ENCODE data around the gene ENPP1.

Gene ENPP1

DNA sequence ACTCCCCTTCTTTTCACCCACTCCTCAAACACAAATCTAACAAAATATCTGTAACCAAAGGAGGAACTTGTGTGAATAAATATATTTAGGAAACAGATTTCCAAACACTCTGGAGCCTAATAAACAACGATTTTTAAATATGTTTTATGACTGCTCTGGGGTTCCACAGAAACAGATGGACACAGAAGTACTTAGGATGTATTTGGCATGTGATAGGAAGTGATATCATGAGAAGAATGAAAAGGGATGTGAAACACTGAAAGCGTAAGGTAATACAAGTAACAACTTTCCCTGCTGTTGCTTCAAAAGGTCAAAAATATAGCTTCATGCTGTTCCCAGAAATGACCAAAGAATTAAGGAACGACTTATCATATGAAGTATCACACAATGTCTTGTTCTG is 26.1 kb upstream of the ENPP1 start:
- no peak for DNase-seq
- intact Hi-C loops (cut with DNase I): no loop called here

DNA sequence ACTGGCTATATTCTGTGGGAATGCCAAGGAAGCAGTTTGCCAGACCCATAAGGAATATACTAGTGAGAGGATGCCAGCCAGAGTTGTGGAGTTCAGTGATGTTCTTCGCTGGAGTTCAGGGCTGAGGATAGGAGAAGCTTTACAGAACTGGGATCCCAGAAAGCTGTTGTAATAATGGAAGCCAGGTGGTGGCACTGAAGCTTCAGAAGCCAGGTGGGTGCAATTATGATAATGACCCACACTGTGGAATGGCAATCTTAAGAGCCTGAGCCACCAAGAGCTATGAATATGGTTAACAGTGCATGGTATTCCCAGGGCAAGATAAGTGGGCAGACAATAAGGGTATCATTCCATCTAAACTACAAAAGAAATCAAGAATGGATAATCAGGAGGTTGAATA is 25.1 kb upstream of the ENPP1 start:
- intact Hi-C loops (cut with DNase I): no loop called here

DNA sequence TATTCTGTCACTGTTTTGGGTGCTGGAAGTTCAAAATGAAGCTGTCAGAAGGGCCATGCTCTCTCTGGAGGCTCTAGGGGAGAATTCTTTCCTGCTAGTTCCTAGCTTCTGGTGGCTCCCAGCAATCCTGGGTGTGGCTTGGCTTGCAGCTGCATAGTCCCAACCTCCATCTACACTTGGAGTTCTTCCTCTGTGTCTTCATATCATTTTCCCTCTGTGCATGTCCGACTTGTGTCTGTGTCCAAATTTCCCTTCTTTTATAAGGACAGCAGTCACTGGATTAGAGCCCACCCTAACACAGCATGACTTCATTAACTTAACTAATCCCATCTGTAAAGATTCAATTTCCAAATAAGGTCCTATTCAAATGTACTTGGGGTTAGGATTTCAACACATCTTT is 23.3 kb upstream of the ENPP1 start:
- no peak for DNase-seq
- intact Hi-C loops (cut with DNase I): no loop called here

More for the DNA sequence above, 25.1 kb upstream of the ENPP1 start:
- DNase-seq: no peak

DNA sequence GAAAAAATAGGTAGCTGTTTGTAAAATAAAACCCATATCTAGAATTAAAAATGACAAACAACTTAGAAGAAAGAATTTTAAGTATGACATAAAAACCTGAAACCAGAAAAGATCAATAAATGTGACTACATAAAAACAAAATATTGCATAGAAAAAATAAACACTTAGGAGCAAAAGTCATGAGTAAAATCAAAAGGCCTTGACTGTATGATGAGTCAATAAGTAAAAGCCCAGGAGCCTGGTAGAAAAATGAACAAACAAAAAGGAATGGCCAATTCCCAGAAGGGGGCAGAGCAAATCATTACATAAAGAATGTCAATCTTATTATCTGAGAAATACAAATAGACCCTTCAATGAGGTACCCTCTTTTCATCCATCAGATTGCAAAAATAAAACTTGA is 20.7 kb upstream of the ENPP1 start:
- no peak for DNase-seq
- intact Hi-C loops (cut with DNase I): no loop called here

DNA sequence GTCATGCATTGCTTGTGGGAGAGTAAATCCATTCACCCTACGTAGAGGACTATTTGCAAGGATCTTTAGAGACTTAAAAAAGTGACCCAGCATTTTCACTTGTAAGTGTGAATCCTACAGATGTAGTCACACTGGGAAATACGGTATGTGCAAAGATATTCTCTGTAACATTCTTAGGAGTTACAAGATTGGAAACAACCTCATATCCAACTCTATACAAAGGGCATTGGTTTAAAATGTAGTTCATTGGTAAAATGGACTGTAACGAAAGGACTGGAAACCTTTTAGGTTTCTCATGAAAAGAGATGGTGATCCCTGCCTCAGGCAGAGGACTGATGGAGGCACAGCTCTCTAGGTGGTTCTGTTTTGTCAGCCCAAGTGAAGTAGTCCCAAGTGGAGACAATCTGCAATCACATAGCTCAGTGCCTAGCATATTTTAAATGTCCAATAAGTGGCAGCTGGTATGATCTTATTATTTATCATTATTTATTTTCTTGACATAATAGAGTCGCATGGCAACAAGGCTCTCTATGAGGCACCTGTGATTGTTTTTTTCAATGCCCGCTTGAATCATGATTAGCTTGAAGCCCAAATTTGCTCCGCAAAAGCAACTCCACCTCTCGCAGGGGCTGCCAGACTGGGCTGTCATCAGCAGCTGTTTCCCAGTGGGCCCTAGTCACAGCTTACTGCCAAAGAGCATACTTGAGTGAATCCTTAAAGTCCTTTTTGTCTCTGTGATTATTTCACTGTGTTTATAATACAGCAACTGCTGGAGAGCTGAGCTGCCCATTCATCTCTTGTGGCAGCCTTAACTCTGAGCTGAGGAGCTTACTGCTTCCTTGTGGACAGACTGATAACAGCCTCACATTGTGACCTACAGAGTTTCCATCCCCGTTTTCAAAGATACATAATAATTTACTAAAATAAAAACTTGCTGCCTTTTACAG is 19.8 kb upstream of the ENPP1 start:
- peak in 1 of 42 donors; percentile 15 for DNase-seq
- intact Hi-C loops (cut with DNase I): no loop called here

DNA sequence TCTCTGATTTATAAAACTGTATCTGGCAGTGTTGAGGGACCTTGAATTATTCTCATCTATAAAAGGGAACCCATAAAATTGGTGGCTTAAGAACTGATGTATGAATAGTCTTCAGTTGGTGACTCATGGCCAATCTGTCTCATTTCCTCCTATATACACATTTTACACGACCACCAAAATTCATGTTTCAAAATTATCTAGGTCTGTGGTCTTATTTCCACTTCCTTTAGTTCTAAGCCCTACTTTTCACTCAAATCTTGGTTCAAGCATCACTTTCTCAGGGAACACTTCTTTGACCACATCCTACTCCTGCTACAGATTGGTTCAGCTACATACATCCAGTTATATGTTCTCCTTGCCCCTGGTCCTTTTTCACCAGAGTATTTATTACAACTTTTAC is 18.6 kb upstream of the ENPP1 start:
- intact Hi-C loops (cut with DNase I): no loop called here
- DNase-seq: no peak

DNA sequence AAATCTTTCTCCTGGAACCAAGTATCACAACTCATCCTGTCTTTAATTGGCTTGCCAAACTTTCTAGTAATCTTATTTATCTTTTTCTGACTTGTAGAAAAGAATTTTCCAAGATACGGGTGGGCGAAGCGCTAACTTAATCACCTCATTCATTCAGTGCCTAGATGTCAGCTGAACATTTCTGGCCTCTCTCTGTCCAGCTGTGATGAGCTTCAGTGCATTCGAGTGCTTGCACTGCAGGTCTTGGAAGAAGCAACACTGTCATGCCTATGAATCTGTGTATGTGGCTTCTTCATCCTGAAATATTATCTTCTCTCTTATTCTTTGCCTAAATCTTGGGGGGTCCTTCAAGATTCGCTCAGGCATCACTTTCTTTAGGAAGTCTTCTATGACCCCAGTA is 16.3 kb upstream of the ENPP1 start:
- no peak for DNase-seq

DNA sequence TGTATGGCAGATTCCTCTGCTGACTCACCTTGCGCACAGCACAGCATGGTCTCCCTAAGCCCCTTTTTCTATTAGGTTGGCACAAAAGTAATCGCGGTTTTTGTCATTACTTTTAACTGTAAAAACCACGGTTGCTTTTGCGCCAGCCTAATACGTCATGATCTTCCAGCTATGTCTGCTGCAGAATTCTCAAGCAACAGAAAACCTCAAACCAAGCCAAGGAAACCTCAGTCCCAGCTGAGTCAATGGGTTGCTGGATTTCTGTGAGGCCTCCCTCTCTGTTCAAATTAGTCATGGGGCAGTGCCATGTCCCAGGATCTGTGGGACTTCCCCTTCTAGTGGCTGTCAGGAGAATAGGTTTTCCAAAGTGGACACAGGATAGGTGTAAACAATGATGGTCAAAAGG is 15.7 kb upstream of the ENPP1 start:
- no peak for DNase-seq
- intact Hi-C loops (cut with DNase I): no loop called here

More for the DNA sequence above, 16.3 kb upstream of the ENPP1 start:
- intact Hi-C loops (cut with DNase I): no loop called here

DNA sequence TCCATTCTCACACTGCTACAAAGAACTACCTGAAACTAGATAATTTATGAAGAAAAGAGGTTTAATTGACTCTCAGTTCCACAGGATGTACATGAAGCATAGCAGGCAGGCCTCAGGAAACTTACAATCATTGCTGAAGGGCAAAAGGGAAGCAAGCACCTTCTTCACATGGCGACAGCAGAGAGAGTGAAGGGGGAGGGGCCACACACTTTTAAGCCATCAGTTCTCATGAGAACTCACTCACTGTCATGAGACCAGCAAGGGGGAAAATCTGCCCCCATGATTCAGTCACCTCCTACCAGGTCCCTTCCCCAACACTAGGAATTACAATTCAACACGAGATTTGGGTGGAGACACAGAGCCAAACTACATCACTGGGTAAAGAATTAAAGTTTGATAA is 12.5 kb upstream of the ENPP1 start:
- DNase-seq: no peak

DNA sequence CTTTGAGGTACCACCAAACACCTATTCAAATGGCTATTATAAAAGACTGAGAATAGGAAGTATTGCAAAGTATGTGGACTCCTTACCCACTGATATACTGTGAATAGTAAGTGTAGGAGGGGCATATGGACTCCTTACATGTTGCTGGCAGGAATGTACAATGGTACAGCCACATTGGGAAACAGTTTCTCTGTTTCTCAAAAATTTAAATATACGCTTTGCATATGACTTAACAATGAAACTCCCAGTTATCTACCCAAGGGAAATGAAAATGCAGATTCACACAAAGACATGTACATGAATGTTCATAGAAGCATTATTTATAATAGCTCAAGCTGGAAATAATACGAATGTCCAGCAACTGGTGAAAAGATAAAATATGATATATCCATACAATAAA is 5.5 kb upstream of the ENPP1 start:
- DNase-seq: no peak
- intact Hi-C loops (cut with DNase I): no loop called here

More for the DNA sequence above, 12.5 kb upstream of the ENPP1 start:
- intact Hi-C loops (cut with DNase I): no loop called here

DNA sequence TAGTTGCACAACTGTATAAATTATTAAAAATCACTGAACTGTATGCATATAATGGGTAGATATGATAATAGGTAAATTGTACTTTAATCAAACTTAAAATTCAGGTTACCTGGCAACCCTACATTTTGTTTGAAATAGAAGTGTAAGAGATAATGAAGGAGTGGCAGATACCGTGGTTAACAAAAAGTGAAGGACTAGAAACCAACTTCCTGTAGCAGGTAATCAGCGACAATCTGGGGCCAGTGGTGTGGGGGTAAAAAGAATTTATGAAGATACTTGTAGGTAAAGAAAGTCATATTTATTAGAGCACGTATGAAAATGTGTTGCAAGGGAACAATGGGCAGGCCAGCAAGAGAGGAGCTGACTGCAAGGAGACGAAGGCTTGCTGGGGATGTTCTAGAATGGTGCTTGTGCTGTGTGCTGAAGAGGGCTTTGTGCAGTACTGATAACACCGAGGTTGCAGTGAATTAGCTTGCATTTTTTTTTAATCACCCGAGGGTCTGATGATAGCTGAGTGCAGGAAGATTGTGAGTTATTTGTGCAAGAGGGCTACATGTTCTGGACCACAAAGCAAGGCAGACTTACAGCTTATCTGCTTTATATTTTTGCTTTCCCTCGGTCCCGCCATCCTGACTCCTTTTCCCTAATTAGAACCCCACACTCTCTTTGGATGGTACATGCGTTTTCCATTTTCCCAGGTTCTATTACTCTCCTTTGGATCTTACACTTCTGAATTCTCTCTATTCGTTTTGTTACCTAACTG is 4.6 kb upstream of the ENPP1 start:
- no peak for DNase-seq
- intact Hi-C loops (cut with DNase I): no loop called here

DNA sequence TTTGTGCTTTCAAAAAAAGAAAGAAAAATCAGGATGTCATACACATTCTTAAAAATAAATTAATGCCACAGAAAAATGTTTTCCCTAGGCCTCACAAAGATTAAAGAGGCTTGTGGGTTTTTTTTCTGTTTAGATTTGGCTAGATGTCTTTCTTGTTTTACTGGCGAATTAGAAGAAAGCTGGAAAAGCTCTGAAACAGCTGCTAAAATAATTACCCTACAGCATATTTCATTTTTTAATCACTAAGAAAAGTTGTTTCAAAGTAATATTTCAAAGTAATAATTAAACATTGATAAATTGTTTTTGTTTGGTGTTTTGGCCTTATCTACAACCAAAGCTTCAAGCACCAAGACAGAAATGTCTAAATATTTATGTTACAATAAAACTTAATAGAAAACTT is 3.7 kb upstream of the ENPP1 start:
- intact Hi-C loops (cut with DNase I): no loop called here
- no peak for DNase-seq

DNA sequence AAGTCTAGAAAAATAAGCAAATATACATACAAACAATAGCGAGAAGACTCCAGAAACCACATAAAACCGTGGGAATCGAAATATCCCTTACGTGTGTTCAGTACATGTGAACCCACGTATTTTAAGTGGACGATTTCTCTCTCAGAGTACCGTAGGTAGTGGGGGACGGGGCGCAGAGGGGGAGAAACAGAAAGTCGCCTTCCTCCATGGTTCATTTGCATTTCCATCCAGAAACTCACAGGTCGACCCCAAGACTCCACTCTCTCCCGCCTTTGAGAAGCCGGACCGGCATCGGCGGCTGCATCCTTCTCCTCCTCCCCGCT is 538 bp upstream of the ENPP1 start:
- intact Hi-C loops (cut with DNase I): no loop called here
- no peak for DNase-seq

DNA sequence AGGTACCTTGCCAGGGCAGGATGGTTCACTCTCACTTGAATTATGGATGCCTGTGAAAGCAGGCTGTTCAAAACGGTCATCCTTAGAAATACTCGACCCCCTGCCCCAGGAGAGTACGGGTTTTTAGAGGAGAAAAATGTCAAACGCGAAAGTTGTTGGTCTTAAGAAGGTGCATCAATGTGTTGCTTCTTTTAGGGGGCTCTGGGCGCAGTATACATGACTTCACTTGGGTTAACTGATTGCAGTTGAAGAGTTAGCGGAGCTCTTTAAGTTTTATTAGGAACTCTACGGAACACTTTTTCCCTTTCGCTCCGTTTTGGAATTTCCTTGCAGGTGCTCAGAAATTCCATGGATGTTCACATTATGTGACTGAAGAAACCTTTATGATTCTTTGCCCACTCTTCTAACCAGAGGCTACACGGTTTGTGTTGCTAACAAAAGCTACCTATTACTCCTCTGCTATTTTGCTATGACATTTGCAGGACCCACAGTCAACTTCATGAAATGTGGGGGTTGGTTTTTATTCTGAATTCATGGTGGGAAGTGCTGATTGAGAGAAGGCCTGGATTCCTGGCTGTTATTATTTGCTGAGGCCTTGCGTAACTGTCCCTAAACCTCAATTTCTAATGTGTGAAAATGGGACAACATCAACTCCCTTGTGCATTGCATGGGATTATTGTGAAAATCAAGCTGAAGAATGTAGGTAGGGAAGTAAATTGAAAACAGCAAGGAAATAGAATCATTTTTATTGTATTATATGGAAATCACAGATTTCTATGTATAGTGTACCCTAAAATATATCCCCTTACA is 845 bp downstream of the ENPP1 start:
- intact Hi-C loops (cut with DNase I): no loop called here
- DNase-seq: no peak

DNA sequence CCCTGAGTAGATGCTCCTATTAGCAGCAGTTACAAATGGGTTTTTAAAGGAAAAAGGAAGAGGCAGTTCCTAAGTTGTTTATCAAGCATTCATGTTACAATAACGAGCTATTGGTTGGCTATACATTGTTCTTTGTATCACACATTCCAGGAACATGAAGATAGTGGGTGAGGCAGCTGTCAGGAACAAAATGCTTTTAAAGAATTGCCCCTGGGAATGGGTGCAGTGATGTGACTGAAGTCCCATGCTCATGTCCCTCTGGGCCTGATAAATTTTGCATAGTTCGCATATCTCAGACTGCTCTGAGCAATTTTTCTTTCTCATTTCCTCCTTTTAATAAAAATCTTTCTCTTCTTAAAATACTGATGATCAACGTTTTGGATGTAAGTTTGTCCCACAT is 3.7 kb downstream of the ENPP1 start:
- intact Hi-C loops (cut with DNase I): no loop called here
- no peak for DNase-seq

DNA sequence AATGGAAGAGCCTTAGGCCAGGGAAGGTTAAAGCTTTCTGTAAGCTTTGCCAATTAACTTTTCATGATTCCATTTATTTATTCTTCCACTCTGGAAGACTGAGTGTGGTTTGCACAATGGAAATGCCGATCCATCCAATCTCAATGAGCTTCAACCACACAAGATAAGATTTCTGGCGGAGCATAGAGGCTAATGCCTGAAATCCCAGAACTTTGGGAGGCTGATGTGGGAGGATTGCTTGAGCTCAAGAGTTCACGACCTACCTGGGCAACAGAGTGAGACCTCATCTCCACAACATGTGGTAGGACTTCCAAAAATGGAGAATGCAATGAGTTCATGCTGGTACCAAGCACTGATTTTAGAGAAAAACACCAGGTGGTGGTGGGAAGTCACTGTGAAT is 6.2 kb downstream of the ENPP1 start:
- intact Hi-C loops (cut with DNase I): no loop called here

DNA sequence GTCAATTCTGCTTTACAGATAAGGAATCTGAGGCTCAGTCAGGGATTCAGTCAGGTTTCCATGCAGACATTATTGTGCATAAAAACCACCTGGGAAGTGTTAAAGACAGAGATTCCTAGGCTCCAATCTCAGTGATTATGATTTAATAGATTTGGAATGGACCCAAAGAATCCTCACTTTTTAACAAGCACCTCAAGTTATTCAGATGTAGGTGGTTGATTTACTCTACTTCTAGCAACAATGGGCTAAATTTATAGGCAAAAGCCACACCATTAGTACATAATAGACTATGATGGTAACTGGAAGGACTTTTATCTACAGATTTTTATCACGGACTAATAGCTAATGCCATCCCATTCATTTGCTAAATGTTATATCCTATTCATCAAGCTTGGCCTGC is 9.0 kb downstream of the ENPP1 start:
- intact Hi-C loops (cut with DNase I): no loop called here

More for the DNA sequence above, 6.2 kb downstream of the ENPP1 start:
- no peak for DNase-seq

DNA sequence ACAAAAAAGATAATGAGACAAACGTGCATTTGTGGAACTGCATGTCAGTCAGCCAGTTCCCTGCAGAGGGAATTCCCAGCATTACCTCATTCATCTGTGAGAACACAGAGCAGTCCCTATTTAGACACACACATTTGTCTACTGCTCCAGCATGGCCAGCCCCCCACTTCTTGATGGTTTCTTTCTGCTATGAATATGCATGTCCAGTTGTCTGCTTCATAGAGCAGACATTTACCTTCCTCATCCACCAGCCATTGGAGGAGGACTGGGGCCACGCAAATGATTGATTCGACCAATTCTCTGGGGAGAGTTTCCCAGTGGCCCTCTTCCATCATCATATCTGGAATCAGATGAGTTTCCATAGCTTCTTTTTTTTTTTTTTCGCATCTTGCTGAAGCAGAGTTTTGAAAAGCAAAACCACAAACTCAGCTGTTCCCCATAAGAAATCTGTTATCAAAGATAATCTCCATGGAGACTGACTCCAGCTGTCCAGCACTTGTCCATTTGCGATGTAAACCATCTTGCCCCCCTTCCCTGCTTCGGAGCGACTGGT is 11.8 kb downstream of the ENPP1 start:
- intact Hi-C loops (cut with DNase I): no loop called here
- peak in 1 of 42 donors; percentile 15 for DNase-seq

More for the DNA sequence above, 9.0 kb downstream of the ENPP1 start:
- no peak for DNase-seq

DNA sequence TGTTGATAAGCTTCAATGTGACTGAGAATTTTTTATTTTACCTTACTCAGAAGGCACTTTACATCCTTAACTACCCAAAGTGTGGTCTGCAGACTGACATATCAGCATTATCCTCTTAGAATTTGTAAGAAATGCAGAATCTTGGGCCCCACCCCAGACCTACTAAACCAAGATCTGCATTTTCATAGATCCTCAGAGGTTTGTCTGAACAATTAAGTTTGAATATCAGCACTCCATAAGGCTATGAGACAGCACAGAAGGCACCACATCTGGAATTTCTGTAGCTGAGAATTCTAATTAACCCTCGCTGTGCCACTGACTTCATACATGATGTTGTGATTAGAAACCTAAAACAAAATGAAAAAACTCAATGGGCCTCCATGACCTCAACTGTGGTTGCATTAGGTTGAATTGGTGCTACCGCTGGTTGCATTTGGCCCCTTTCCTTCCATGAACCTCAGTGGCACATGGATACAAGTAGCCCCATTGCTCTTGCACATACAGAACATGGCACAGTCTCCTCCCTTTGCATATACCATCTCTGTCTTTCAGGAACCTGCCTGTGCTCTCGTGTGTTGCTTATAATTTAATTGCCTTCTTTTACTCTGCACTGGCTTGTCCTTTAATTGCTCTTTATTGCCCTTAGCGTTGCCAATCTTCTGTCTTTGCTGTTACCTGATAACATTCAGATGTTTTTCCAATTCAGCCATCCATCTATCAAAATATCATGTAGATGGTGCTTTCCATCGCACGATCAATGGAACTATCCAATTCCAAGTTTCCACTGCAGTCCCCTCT is 13.4 kb downstream of the ENPP1 start:
- no peak for DNase-seq

More for the DNA sequence above, 13.4 kb downstream of the ENPP1 start:
- intact Hi-C loops (cut with DNase I): no loop called here

All from head of caudate nucleus (tissue), 42 donors.